ENCODE measurements around the gene GPR108. TPM values are rescaled to one million over a fixed set of nuclear protein-coding genes. Genes with fewer than 3 reads are reported as not detected.

Gene GPR108
- total RNA-seq, 1 donor from 2014 or later, result 41.6 TPM

DNA sequence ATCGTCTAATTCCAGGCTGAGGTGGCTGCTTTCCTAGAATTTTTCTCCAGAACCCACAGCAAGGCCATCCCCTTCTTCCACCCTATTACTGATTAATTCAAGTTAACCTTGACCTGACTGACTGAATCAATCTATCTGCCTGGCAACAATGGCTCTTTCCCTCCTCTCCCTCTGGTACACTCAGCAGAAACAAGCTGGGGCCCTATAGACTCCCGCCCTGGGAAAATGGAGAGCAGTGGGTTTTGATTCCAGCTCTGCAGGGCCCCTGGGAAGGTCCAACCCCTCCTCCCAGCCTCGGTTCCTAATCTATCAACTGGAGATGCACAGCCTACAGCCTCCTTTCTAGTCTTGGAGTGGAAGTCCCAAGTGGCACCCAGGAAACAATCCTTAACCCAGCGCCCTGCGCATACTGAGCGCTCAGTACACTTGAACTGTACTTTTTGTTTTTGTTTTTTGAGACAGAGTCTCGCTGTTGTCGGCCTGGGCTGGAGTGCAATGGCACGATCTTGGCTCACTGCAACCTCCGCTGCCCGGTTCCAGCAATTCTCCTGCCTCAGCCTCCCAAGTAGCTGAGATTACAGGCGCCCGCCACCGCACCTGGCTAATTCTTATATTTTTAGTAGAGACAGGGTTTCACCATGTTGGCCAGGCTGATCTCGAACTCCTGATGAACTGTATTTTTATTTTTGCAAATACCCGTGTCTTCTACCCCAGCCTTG is 11.7 kb downstream of the GPR108 start:
- H3K4me3 ChIP-seq (ENCODE audit: insufficient read depth, low read depth, low read length), result no peak overlapping the region
- H4K20me1 ChIP-seq (ENCODE audit: insufficient read depth, low read length), result no peaks in the 10 kb centered on the region
- Mint-ChIP-seq H3K4me3 (ENCODE audit: unreplicated experiment) (no peak overlapping the region), H3K27ac (ENCODE audit: unreplicated experiment) (no peak overlapping the region), H3K4me1 (ENCODE audit: low read depth, unreplicated experiment) (peaks cover 2% of the 10 kb centered on the region), H3K36me3 (ENCODE audit: low read depth, unreplicated experiment) (peaks cover 5% of the 10 kb centered on the region), H3K9me3 (ENCODE audit: unreplicated experiment) (no peaks in the 10 kb centered on the region), H3K27me3 (ENCODE audit: low read depth, unreplicated experiment) (peaks cover 2% of the 10 kb centered on the region)
- no peaks in the 10 kb centered on the region for H3K9me3 ChIP-seq (ENCODE audit: insufficient read depth, low read depth, low read length)
- no peaks in the 10 kb centered on the region for H3K36me3 ChIP-seq (ENCODE audit: insufficient read depth, low read length)
- FAIRE-seq (no peak), DNase-seq (ENCODE audit: low read depth) (no peak)
- H2AFZ ChIP-seq (ENCODE audit: low read depth, low read length), result no peak overlapping the region
- H3K27ac ChIP-seq (ENCODE audit: low read depth, low read length), result no peak overlapping the region
- H3K4me2 ChIP-seq (ENCODE audit: low read length), result no peak overlapping the region
- H3K9ac ChIP-seq (ENCODE audit: low read length), result no peak overlapping the region
- TF ChIP-seq EZH2 (IDR thresholded peaks at IDR 0.05; ENCODE audit: insufficient read depth, low read length), result no peak
- TF ChIP-seq, protein P1, sequence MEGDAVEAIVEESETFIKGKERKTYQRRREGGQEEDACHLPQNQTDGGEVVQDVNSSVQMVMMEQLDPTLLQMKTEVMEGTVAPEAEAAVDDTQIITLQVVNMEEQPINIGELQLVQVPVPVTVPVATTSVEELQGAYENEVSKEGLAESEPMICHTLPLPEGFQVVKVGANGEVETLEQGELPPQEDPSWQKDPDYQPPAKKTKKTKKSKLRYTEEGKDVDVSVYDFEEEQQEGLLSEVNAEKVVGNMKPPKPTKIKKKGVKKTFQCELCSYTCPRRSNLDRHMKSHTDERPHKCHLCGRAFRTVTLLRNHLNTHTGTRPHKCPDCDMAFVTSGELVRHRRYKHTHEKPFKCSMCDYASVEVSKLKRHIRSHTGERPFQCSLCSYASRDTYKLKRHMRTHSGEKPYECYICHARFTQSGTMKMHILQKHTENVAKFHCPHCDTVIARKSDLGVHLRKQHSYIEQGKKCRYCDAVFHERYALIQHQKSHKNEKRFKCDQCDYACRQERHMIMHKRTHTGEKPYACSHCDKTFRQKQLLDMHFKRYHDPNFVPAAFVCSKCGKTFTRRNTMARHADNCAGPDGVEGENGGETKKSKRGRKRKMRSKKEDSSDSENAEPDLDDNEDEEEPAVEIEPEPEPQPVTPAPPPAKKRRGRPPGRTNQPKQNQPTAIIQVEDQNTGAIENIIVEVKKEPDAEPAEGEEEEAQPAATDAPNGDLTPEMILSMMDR (IDR thresholded peaks at IDR 0.05; ENCODE audit: insufficient read depth, low read depth, low read length), result no peak
- no peaks in the 10 kb centered on the region for H3K4me1 ChIP-seq (ENCODE audit: insufficient read depth, low read length)
- no peaks in the 10 kb centered on the region for H3K27me3 ChIP-seq (ENCODE audit: insufficient read depth, low read length)
- H3K79me2 ChIP-seq (ENCODE audit: insufficient read depth, low read length), result no peaks in the 10 kb centered on the region

- H3K9ac ChIP-seq (ENCODE audit: low read length), result no peak overlapping the region
- no peak overlapping the region for H2AFZ ChIP-seq (ENCODE audit: low read depth, low read length)
- H3K4me1 Mint-ChIP-seq (ENCODE audit: low read depth, unreplicated experiment), result peaks cover 2% of the 10 kb centered on the region
- H3K9me3 ChIP-seq (ENCODE audit: insufficient read depth, low read depth, low read length), result no peaks in the 10 kb centered on the region
- no peak overlapping the region for H3K4me2 ChIP-seq (ENCODE audit: low read length)
- no peak overlapping the region for H3K27ac ChIP-seq (ENCODE audit: low read depth, low read length)
- no peaks in the 10 kb centered on the region for H3K4me1 ChIP-seq (ENCODE audit: insufficient read depth, low read length)
- H3K27me3 Mint-ChIP-seq (ENCODE audit: low read depth, unreplicated experiment), result peaks cover 3% of the 10 kb centered on the region
- H3K36me3 ChIP-seq (ENCODE audit: insufficient read depth, low read length), result no peaks in the 10 kb centered on the region
- no peak overlapping the region for H3K4me3 Mint-ChIP-seq (ENCODE audit: unreplicated experiment)
- DNase-seq (ENCODE audit: low read depth), result no peak
- H4K20me1 ChIP-seq (ENCODE audit: insufficient read depth, low read length), result no peaks in the 10 kb centered on the region
- no peak overlapping the region for H3K4me3 ChIP-seq (ENCODE audit: insufficient read depth, low read depth, low read length)
- no peaks in the 10 kb centered on the region for H3K27me3 ChIP-seq (ENCODE audit: insufficient read depth, low read length)
- FAIRE-seq, result no peak
- H3K36me3 Mint-ChIP-seq (ENCODE audit: low read depth, unreplicated experiment), result peaks cover 5% of the 10 kb centered on the region
- no peak for TF ChIP-seq EZH2 (IDR thresholded peaks at IDR 0.05; ENCODE audit: insufficient read depth, low read length)
- TF ChIP-seq, protein P1 (IDR thresholded peaks at IDR 0.05; ENCODE audit: insufficient read depth, low read depth, low read length), result no peak
- H3K27ac Mint-ChIP-seq (ENCODE audit: unreplicated experiment), result no peak overlapping the region
- peaks cover under 1% of the 10 kb centered on the region for H3K9me3 Mint-ChIP-seq (ENCODE audit: unreplicated experiment)
- H3K79me2 ChIP-seq (ENCODE audit: insufficient read depth, low read length), result no peaks in the 10 kb centered on the region
Measured at GRCh38 chr19:6724631-6725492, 12.5 kb downstream of the GPR108 start.

Data from astrocyte (in vitro differentiated cells and primary cell).